Rectal smooth muscle tissue (tissue), 1 donor: ENCODE measurements around the gene CTNNA3.

Experiments
- H3K27ac ChIP-seq: one replicate; pipeline ENCODE4 v1.7.0; 2013; ENCODE audit warnings: low read depth, low read length, inconsistent platforms
- H3K27me3 ChIP-seq: one replicate; pipeline ENCODE4 v1.7.0; 2013; ENCODE audit warnings: low read length; ENCODE audit not compliant: control insufficient read depth, insufficient read depth
- H3K36me3 ChIP-seq: one replicate; pipeline ENCODE4 v1.7.0; 2013; ENCODE audit warnings: low read length; ENCODE audit not compliant: control insufficient read depth, insufficient read depth
- H3K4me1 ChIP-seq: one replicate; pipeline ENCODE4 v1.7.0; 2013; ENCODE audit warnings: low read length; ENCODE audit not compliant: control insufficient read depth, insufficient read depth
- H3K4me3 ChIP-seq: one replicate; pipeline ENCODE4 v1.7.0; 2013; ENCODE audit warnings: low read length
- H3K9ac ChIP-seq: one replicate; pipeline ENCODE4 v1.7.0; 2013; ENCODE audit warnings: low read length

CTNNA3 gene

GRCh38 chr10:67043041-67043440 lies 653.0 kb downstream of the CTNNA3 start:
- no peaks in the 10 kb centered on the region for H3K27me3 ChIP-seq
- H3K9ac ChIP-seq, result no peak overlapping the region
- H3K27ac ChIP-seq, result no peak overlapping the region
- H3K36me3 ChIP-seq, result no peaks in the 10 kb centered on the region
- no peaks in the 10 kb centered on the region for H3K4me1 ChIP-seq
- no peak overlapping the region for H3K4me3 ChIP-seq

GRCh38 chr10:67036808-67037207 lies 659.2 kb downstream of the CTNNA3 start:
- Histone ChIP-seq H3K4me1 (no peaks in the 10 kb centered on the region), H3K4me3 (no peak overlapping the region), H3K27me3 (no peaks in the 10 kb centered on the region), H3K9ac (no peak overlapping the region), H3K36me3 (no peaks in the 10 kb centered on the region), H3K27ac (no peak overlapping the region)

GRCh38 chr10:67033878-67034277 lies 662.1 kb downstream of the CTNNA3 start:
- H3K27ac ChIP-seq, result no peak overlapping the region
- no peaks in the 10 kb centered on the region for H3K27me3 ChIP-seq
- H3K9ac ChIP-seq, result no peak overlapping the region
- no peaks in the 10 kb centered on the region for H3K36me3 ChIP-seq
- no peak overlapping the region for H3K4me3 ChIP-seq
- no peaks in the 10 kb centered on the region for H3K4me1 ChIP-seq

GRCh38 chr10:67022099-67022498 lies 673.9 kb downstream of the CTNNA3 start:
- Histone ChIP-seq H3K9ac (no peak overlapping the region), H3K27me3 (no peaks in the 10 kb centered on the region), H3K36me3 (no peaks in the 10 kb centered on the region), H3K4me3 (no peak overlapping the region), H3K4me1 (no peaks in the 10 kb centered on the region), H3K27ac (no peak overlapping the region)

- Histone ChIP-seq H3K27ac (no peak overlapping the region), H3K9ac (no peak overlapping the region), H3K27me3 (no peaks in the 10 kb centered on the region), H3K36me3 (no peaks in the 10 kb centered on the region), H3K4me3 (no peak overlapping the region), H3K4me1 (no peaks in the 10 kb centered on the region)
Measured at GRCh38 chr10:67017218-67017617, 678.8 kb downstream of the CTNNA3 start.

- Histone ChIP-seq H3K4me1 (no peaks in the 10 kb centered on the region), H3K4me3 (no peak overlapping the region), H3K36me3 (no peaks in the 10 kb centered on the region)
Measured at GRCh38 chr10:67015225-67015624, 680.8 kb downstream of the CTNNA3 start.

GRCh38 chr10:67011981-67012380 lies 684.0 kb downstream of the CTNNA3 start:
- Histone ChIP-seq H3K4me1 (no peaks in the 10 kb centered on the region), H3K36me3 (no peaks in the 10 kb centered on the region), H3K4me3 (no peak overlapping the region), H3K27me3 (no peaks in the 10 kb centered on the region), H3K27ac (no peak overlapping the region), H3K9ac (no peak overlapping the region)

More at GRCh38 chr10:67015225-67015624, 680.8 kb downstream of the CTNNA3 start:
- no peaks in the 10 kb centered on the region for H3K27me3 ChIP-seq
- no peak overlapping the region for H3K9ac ChIP-seq
- H3K27ac ChIP-seq, result no peak overlapping the region

- H3K4me1 ChIP-seq, result no peaks in the 10 kb centered on the region
- H3K9ac ChIP-seq, result no peak overlapping the region
- H3K27ac ChIP-seq, result no peak overlapping the region
- no peaks in the 10 kb centered on the region for H3K36me3 ChIP-seq
- no peaks in the 10 kb centered on the region for H3K27me3 ChIP-seq
- no peak overlapping the region for H3K4me3 ChIP-seq
Measured at GRCh38 chr10:67011480-67011879, 684.5 kb downstream of the CTNNA3 start.

- H3K27me3 ChIP-seq, result no peaks in the 10 kb centered on the region
- no peak overlapping the region for H3K27ac ChIP-seq
- H3K4me3 ChIP-seq, result no peak overlapping the region
- no peak overlapping the region for H3K9ac ChIP-seq
- no peaks in the 10 kb centered on the region for H3K36me3 ChIP-seq
- no peaks in the 10 kb centered on the region for H3K4me1 ChIP-seq
Measured at GRCh38 chr10:67005981-67006380, 690.0 kb downstream of the CTNNA3 start.

GRCh38 chr10:67004690-67005089 lies 691.3 kb downstream of the CTNNA3 start:
- Histone ChIP-seq H3K36me3 (no peaks in the 10 kb centered on the region), H3K4me3 (no peak overlapping the region), H3K9ac (no peak overlapping the region), H3K27ac (no peak overlapping the region), H3K27me3 (no peaks in the 10 kb centered on the region), H3K4me1 (no peaks in the 10 kb centered on the region)

GRCh38 chr10:66999762-67000545 lies 696.0 kb downstream of the CTNNA3 start:
- no peaks in the 10 kb centered on the region for H3K36me3 ChIP-seq
- no peak overlapping the region for H3K27ac ChIP-seq
- H3K9ac ChIP-seq, result no peak overlapping the region
- no peak overlapping the region for H3K4me3 ChIP-seq
- H3K4me1 ChIP-seq, result no peaks in the 10 kb centered on the region
- H3K27me3 ChIP-seq, result peaks cover 2% of the 10 kb centered on the region

GRCh38 chr10:66996996-66997395 lies 699.0 kb downstream of the CTNNA3 start:
- H3K9ac ChIP-seq, result no peak overlapping the region
- no peaks in the 10 kb centered on the region for H3K36me3 ChIP-seq
- no peaks in the 10 kb centered on the region for H3K4me1 ChIP-seq
- H3K27me3 ChIP-seq, result peaks cover 2% of the 10 kb centered on the region
- H3K27ac ChIP-seq, result no peak overlapping the region
- H3K4me3 ChIP-seq, result no peak overlapping the region

- Histone ChIP-seq H3K36me3 (no peaks in the 10 kb centered on the region), H3K27ac (no peak overlapping the region), H3K9ac (no peak overlapping the region), H3K4me1 (no peaks in the 10 kb centered on the region), H3K4me3 (no peak overlapping the region), H3K27me3 (no peaks in the 10 kb centered on the region)
Measured at GRCh38 chr10:66990143-66990830, 705.7 kb downstream of the CTNNA3 start.
